Breast epithelium (tissue), 4 donors: ENCODE results near the gene FRS2. TPM values are rescaled to one million over a fixed set of nuclear protein-coding genes. Genes with fewer than 3 reads are reported as not detected.

Experiments
- DNase-seq, 2 donors: peaks; one replicate each; pipeline ENCODE4 v3.0.0-alpha.2; 2019; ENCODE audit warnings: low spot score in 2 of 2
- H3K27ac ChIP-seq, 2 donors: fragments of 200-600 bp; sonication (generic) in 1 of 2; one replicate each; pipeline ENCODE4 v1.5.1; 2016 to 2019; ENCODE audit warnings: mild to moderate bottlenecking in 1 of 2
- H3K27me3 ChIP-seq, 2 donors: fragments of 200-600 bp; sonication (generic) in 1 of 2; one replicate each; pipeline versions ENCODE4 v1.5.1 to v1.6.0; 2017 to 2019; ENCODE audit warnings: control low read depth in 1 of 2, mild to moderate bottlenecking in 1 of 2
- H3K36me3 ChIP-seq: fragments of 200-600 bp; one replicate; pipeline ENCODE4 v1.5.1; 2019
- H3K4me1 ChIP-seq, 2 donors: fragments of 200-600 bp; sonication (generic); one replicate each; pipeline ENCODE4 v1.5.1; 2016 to 2019; ENCODE audit warnings: control low read depth in 1 of 2
- H3K4me3 ChIP-seq, 3 donors: fragments of 200-600 bp; sonication (generic); 1 replicate in 2 of 3; 2 replicates in 1 of 3; pipeline ENCODE4 v1.5.1; 2016 to 2019; ENCODE audit warnings: mild to moderate bottlenecking in 3 of 3, moderate library complexity in 2 of 3
- H3K9me3 ChIP-seq, 2 donors: fragments of 200-600 bp; sonication (generic) in 1 of 2; one replicate each; pipeline ENCODE4 v1.5.1; 2016 to 2019; ENCODE audit warnings: control low read depth in 1 of 2
- POLR2A ChIP-seq: fragments of 450-650 bp; IDR thresholded peaks from one replicate; pipeline ENCODE4 v1.6.1; 2016; ENCODE audit warnings: antibody characterized with exemption, mild to moderate bottlenecking, moderate library complexity
- POLR2AphosphoS5 ChIP-seq, 3 donors: sonication (generic); formaldehyde crosslinking; IDR thresholded peaks; one replicate each; pipeline ENCODE4 v1.6.1; 2017; ENCODE audit warnings: antibody characterized with exemption in 3 of 3
- intact Hi-C: fragments of 100-400 bp; cut with DNase I; formaldehyde crosslinking; loops from one replicate; pipeline ENCODE4 v1.15.1; 2023; ENCODE audit warnings: low total_unique reads
- total RNA-seq, 3 donors: library from RNA; depleted of rRNA; stranded (reverse); fragments of >200 nt; gene quantifications; one replicate each; pipeline ENCODE4 v1.1.0, GENCODE V29; 2016
- TF ChIP-seq, protein P1 (sequence below), 3 donors: fragments of 450-650 bp; IDR thresholded peaks; one replicate each; pipeline ENCODE4 v1.5.1; 2016 to 2017; ENCODE audit warnings: antibody characterized with exemption in 3 of 3, mild to moderate bottlenecking in 3 of 3, moderate library complexity in 3 of 3

The FRS2 gene
- total RNA-seq, 3 donors from 2014 or later = 54.9 to 125 (median 72.4) TPM

DNA sequence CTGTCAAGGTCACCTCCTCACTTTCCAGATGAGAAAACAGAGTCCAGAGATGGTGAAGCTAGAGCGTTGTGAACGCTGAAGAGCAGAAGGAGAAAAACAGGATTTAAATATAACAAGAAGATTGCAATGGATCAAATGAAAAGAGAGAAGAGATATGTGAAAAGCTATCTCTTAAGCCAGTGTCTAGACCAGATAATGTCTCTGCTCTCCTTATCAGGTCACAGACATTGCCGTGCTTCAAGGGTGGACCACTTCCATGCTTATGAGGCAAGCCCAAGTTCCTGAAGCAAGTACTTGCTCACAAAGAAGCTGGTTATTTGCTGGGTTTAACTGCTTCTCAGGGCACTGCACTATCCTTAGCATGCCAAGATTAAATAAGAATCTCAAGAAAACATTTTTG lies 31.6 kb upstream of the FRS2 start:
- TF ChIP-seq POLR2A (no peak), POLR2AphosphoS5 (IDR thresholded peaks at IDR 0.05) (no peak)
- TF ChIP-seq, protein P1, sequence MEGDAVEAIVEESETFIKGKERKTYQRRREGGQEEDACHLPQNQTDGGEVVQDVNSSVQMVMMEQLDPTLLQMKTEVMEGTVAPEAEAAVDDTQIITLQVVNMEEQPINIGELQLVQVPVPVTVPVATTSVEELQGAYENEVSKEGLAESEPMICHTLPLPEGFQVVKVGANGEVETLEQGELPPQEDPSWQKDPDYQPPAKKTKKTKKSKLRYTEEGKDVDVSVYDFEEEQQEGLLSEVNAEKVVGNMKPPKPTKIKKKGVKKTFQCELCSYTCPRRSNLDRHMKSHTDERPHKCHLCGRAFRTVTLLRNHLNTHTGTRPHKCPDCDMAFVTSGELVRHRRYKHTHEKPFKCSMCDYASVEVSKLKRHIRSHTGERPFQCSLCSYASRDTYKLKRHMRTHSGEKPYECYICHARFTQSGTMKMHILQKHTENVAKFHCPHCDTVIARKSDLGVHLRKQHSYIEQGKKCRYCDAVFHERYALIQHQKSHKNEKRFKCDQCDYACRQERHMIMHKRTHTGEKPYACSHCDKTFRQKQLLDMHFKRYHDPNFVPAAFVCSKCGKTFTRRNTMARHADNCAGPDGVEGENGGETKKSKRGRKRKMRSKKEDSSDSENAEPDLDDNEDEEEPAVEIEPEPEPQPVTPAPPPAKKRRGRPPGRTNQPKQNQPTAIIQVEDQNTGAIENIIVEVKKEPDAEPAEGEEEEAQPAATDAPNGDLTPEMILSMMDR (IDR thresholded peaks at IDR 0.05) = no peak

DNA sequence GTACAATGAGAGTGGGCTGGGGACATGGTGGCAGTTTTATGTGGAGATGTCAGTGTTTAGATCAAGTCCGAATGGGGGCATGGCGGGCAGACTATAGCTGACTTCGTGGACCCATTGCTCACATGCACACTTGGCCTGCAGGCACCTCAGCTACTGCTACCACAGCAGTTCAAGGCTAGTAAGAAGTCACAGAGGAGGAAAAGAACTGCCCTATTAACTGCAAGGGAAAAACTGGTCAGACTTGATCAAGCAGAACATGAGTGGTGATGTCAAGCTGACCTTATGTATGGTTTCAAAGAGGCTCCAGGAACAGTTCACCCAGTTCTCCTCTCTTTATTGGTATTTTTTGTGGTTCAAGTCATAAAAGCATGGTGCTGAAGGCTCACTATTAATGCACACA lies 30.2 kb upstream of the FRS2 start:
- no peak for DNase-seq
- no peak for TF ChIP-seq POLR2AphosphoS5 (IDR thresholded peaks at IDR 0.05)
- no peak for TF ChIP-seq POLR2A
- TF ChIP-seq, protein P1 (IDR thresholded peaks at IDR 0.05) = no peak
- H3K4me3 ChIP-seq = no peak overlapping the region
- H3K27ac ChIP-seq = peak overlapping the region; percentile 8 to 30
- no peaks in the 10 kb centered on the region for H3K4me1 ChIP-seq
- intact Hi-C loops = no loop called here
- no peaks in the 10 kb centered on the region for H3K27me3 ChIP-seq
- no peaks in the 10 kb centered on the region for H3K9me3 ChIP-seq
- no peaks in the 10 kb centered on the region for H3K36me3 ChIP-seq

More for the DNA sequence above, 31.6 kb upstream of the FRS2 start:
- intact Hi-C loops = no loop called here
- no peak overlapping the region for H3K4me3 ChIP-seq
- no peaks in the 10 kb centered on the region for H3K9me3 ChIP-seq
- H3K27ac ChIP-seq = no peak overlapping the region
- H3K36me3 ChIP-seq = no peaks in the 10 kb centered on the region
- H3K4me1 ChIP-seq = no peaks in the 10 kb centered on the region
- no peak for DNase-seq
- H3K27me3 ChIP-seq = no peaks in the 10 kb centered on the region

DNA sequence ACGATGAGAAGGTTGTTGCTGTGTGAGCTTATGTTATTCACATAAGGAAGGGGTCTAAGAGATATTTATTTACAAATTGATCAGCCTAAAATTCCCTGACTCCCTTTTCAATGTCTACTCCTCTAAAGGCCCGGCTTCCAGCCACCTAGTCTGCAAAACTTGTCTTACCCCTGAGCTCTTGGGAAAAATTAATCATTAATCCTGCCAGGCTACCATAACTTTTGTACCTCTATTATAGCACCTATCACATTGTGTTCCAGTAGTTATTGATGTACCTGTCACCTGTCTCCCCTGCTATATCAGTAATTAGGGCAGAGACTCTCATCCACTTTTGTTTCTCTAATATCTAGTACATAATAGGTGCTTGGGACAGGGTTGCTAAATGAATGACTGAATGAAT lies 29.3 kb upstream of the FRS2 start:
- Histone ChIP-seq H3K27ac (peak overlapping the region; percentile 8 to 40), H3K4me3 (no peak overlapping the region), H3K9me3 (no peaks in the 10 kb centered on the region), H3K4me1 (no peaks in the 10 kb centered on the region), H3K36me3 (no peaks in the 10 kb centered on the region), H3K27me3 (no peaks in the 10 kb centered on the region)
- no peak for TF ChIP-seq POLR2A
- no peak for TF ChIP-seq POLR2AphosphoS5 (IDR thresholded peaks at IDR 0.05)
- TF ChIP-seq, protein P1 (IDR thresholded peaks at IDR 0.05) = no peak
- intact Hi-C loops = no loop called here
- DNase-seq = no peak

DNA sequence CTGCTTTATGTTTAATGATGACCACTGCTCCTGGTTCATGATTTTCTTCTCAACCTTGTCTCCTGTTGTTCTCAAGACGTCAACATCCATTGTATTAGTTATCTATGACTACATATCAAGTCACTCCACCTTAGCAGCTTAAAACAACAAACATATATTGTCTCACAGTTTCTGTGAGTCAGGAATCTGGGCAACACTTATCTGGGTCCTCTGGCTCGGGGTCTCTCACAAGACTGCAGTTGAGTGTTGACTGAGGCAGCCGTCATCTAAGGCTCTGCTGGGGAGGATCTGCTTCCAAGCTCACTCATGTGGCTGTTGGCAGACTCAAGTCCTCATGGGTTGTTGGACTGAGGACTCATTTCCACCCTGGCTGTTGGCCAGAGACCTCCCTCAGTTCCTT lies 27.3 kb upstream of the FRS2 start:
- H3K27ac ChIP-seq = no peak overlapping the region
- intact Hi-C loops = no loop called here
- H3K36me3 ChIP-seq = no peaks in the 10 kb centered on the region
- DNase-seq = no peak
- H3K4me3 ChIP-seq = no peak overlapping the region
- H3K9me3 ChIP-seq = no peaks in the 10 kb centered on the region
- no peaks in the 10 kb centered on the region for H3K27me3 ChIP-seq
- TF ChIP-seq POLR2A (no peak), POLR2AphosphoS5 (IDR thresholded peaks at IDR 0.05) (no peak)
- TF ChIP-seq, protein P1 (IDR thresholded peaks at IDR 0.05) = no peak
- no peaks in the 10 kb centered on the region for H3K4me1 ChIP-seq

DNA sequence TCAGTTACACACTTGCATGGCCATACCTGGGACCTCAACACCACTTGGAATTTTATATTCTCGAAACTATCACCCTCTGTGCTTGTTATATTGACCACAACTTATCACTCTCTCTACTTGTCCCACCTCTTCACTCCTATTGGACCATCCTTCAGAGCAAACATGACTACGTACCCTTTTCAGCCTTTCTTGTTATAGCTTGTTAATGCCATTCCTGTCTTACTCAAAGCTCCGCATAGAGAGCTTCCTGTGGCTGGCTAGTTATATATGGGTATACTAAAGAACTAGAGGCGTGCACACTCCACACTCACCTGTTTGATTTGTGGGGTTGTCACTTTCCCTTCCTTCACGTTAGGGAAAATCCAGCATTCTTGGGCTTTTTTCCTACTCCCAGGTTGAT lies 26.3 kb upstream of the FRS2 start:
- no peak overlapping the region for H3K27ac ChIP-seq
- H3K4me3 ChIP-seq = no peak overlapping the region
- TF ChIP-seq POLR2AphosphoS5 (IDR thresholded peaks at IDR 0.05) = no peak
- TF ChIP-seq POLR2A = no peak
- TF ChIP-seq, protein P1 (IDR thresholded peaks at IDR 0.05) = no peak
- no peaks in the 10 kb centered on the region for H3K36me3 ChIP-seq
- DNase-seq = no peak
- no peaks in the 10 kb centered on the region for H3K27me3 ChIP-seq
- H3K4me1 ChIP-seq = no peaks in the 10 kb centered on the region
- H3K9me3 ChIP-seq = no peaks in the 10 kb centered on the region
- intact Hi-C loops = no loop called here
